ENCODE measurements around the gene SAFB2. TPM values are rescaled to one million over a fixed set of nuclear protein-coding genes. Genes with fewer than 3 reads are reported as not detected.

Gene SAFB2
- 10 to 100 TPM; 13.7 to 19.8 (median 18.4) TPM for total RNA-seq

DNA sequence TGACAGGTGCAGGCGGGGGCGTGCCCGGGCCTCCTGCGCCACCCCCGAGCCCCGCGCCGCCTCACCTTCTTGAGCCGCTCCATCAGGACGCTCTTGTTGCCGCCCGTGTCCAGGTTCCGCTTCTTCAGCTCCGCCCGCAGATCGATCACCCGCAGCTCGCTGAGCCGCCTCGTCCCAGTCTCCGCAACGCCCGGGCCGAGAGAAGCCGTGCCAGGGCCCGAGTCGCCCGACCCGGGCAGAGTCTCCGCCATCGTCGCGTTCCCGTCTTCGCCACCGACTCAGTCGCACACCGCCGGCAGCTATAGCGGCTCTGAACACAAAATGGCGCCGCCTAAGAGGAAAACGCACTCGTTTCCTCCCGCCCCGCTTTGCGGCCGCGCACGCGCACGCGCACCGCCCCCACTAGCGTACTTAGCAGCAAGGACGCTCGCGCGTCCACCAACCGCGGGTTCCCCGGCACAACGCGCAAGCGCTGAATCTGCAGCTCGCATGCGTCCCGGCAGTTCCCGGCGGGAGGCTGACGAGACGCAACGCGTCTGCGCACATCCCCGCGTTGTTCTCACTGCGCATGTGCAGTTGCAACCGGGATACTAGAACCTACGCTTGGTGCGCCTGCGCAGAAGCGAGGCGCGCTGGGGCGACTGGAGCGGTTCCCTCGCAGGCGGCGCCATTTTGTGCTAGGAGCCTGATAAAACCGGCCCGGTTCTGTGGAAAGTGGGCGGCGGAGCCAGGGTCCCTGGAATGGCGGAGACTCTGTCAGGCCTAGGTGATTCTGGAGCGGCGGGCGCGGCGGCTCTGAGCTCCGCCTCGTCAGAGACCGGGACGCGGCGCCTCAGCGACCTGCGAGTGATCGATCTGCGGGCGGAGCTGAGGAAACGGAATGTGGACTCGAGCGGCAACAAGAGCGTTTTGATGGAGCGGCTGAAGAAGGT, at the start of gene SAFB2, which contains the start of gene SAFB:
SAFB2 (minus strand) TSS at position 312 of the 932 bp plus-strand sequence; CDS start at position 251, 61 bp downstream.
SAFB (plus strand) TSS at position 619 of the 932 bp plus-strand sequence; CDS start at position 742, 123 bp downstream.
- Histone ChIP-seq H3K27me3 (no peaks in the 10 kb centered on the region), H3K4me3 (peak within 1 kb of the TSS; percentile 79 to 95 (median 82)), H3K27ac (peak within 1 kb of the TSS; percentile 96 to 98 (median 98)), H3K36me3 (peaks cover 0 to 48% of the 10 kb centered on the region in 2 donors), H3K4me1 (peaks cover 60 to 64% of the 10 kb centered on the region in 2 donors), H3K9me3 (no peaks in the 10 kb centered on the region)
- DNase-seq (peak; percentile 98 to 100), ATAC-seq (peak; percentile 86 to 91)
- intact Hi-C loops (cut with DNase I; ENCODE audit: low total_unique reads), result loop anchor here (1.0 to 10.0 kb wide), 5 partner anchors 58 to 752 kb away; partner anchors contain the start of genes ALKBH7, CATSPERD, DUS3L and LONP1
- in situ Hi-C loops (cut with MboI; ENCODE audit: low sequenced_read_pairs in 4 of 4), result loop anchor here in 2 of 4 donors (10.0 kb wide), 2 partner anchors 52 to 62 kb away; partner anchors contain the start of genes HSD11B1L (in 1 of the 2) and MICOS13 (in 1 of the 2)
- TF ChIP-seq POLR2A (IDR thresholded peaks at IDR 0.05), result peak; percentile 98 to 99
- TF ChIP-seq, protein P1, sequence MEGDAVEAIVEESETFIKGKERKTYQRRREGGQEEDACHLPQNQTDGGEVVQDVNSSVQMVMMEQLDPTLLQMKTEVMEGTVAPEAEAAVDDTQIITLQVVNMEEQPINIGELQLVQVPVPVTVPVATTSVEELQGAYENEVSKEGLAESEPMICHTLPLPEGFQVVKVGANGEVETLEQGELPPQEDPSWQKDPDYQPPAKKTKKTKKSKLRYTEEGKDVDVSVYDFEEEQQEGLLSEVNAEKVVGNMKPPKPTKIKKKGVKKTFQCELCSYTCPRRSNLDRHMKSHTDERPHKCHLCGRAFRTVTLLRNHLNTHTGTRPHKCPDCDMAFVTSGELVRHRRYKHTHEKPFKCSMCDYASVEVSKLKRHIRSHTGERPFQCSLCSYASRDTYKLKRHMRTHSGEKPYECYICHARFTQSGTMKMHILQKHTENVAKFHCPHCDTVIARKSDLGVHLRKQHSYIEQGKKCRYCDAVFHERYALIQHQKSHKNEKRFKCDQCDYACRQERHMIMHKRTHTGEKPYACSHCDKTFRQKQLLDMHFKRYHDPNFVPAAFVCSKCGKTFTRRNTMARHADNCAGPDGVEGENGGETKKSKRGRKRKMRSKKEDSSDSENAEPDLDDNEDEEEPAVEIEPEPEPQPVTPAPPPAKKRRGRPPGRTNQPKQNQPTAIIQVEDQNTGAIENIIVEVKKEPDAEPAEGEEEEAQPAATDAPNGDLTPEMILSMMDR (IDR thresholded peaks at IDR 0.05 in 4 of 5, conservative IDR thresholded peaks at IDR 0.05 in 1 of 5), result no peak

DNA sequence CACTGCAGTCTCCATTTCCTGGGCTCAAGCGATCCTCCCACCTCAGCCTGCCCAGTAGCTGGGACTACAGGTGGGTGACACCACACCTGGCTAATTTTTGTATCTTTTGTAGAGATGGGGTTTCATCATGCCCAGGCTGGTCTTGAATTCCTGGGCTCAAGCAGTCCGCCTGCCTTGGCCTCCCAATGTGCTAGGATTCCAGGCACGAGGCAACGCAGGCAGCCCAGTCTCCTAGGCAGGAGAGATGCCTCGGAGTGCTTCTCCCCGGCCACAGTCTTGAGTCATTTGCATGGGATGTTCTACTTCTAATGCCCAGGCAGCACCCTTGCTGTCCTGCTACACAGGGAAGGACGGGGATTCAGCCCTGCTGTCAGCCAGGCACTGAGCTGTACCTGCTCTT, 49.0 kb upstream of the SAFB2 start:
- Histone ChIP-seq H3K27me3 (no peaks in the 10 kb centered on the region), H3K36me3 (peaks cover 0 to 33% of the 10 kb centered on the region in 2 donors), H3K4me1 (peaks cover 4 to 7% of the 10 kb centered on the region in 2 donors), H3K4me3 (no peak overlapping the region), H3K27ac (no peak overlapping the region), H3K9me3 (no peaks in the 10 kb centered on the region)
- ATAC-seq, result no peak
- TF ChIP-seq, protein P1 (IDR thresholded peaks at IDR 0.05 in 4 of 5, conservative IDR thresholded peaks at IDR 0.05 in 1 of 5), result no peak
- TF ChIP-seq POLR2A (IDR thresholded peaks at IDR 0.05), result no peak
- in situ Hi-C loops (cut with MboI; ENCODE audit: low sequenced_read_pairs in 4 of 4), result loop anchor here in 1 of 4 donors (10.0 kb wide), 1 partner anchor 47 kb away; the partner anchor contains the start of genes SAFB and SAFB2
- no peak for DNase-seq
- intact Hi-C loops (cut with DNase I; ENCODE audit: low total_unique reads), result no loop called here

DNA sequence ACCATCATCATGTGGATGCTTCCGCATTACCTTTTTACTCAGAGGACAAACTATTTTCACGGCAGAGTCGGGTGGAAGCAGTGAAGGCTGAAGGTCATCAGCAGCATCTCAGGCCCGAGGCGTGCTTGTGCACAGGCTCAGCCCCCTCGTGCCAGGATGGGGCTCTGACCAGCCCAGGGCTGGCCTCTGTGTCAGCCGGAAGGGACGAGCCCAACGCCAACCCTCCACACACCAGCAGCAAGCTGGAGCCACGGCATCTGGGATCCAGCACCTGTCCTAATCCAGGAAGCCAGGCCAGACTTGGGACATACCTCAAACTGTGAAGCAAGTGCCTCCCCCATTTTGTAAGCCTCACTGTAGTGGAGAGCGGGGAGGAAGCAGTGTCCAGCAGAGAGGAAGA, 46.6 kb upstream of the SAFB2 start:
- ATAC-seq (no peak), DNase-seq (no peak)
- in situ Hi-C loops (cut with MboI; ENCODE audit: low sequenced_read_pairs in 4 of 4) (no loop called here), intact Hi-C loops (cut with DNase I; ENCODE audit: low total_unique reads) (no loop called here)
- Histone ChIP-seq H3K27ac (no peak overlapping the region), H3K27me3 (no peaks in the 10 kb centered on the region), H3K4me3 (no peak overlapping the region), H3K36me3 (peaks cover 0 to 57% of the 10 kb centered on the region in 2 donors), H3K9me3 (no peaks in the 10 kb centered on the region), H3K4me1 (peaks cover 0 to 7% of the 10 kb centered on the region in 2 donors)
- TF ChIP-seq POLR2A (IDR thresholded peaks at IDR 0.05), result no peak
- TF ChIP-seq, protein P1 (IDR thresholded peaks at IDR 0.05 in 4 of 5, conservative IDR thresholded peaks at IDR 0.05 in 1 of 5), result no peak

DNA sequence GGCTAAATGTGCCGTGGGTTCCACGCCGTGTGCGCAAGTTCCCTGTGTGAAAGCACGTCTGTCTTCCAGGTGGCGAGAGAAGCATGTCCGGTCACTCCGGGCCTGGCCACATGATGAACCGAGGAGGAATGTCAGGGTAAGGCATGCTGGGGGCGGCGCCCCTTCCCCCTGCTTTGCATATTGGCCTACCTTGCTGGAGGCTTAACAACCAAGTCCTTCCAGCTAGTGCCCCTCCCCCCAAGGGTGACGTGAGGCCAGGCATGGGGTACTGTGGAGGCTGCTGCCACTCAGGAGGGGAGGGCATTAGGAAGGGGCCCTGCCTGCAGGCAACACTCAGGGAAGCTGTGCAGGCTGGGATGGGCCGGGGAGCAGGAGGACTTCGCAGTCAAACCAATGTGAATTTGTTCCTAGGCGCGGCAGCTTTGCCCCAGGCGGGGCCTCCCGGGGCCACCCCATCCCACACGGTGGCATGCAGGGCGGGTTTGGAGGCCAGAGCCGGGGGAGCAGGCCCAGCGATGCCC, 45.2 kb upstream of the SAFB2 start:
- Histone ChIP-seq H3K9me3 (no peaks in the 10 kb centered on the region), H3K4me1 (peaks cover 0 to 9% of the 10 kb centered on the region in 2 donors), H3K27me3 (no peaks in the 10 kb centered on the region), H3K4me3 (no peak overlapping the region), H3K27ac (no peak overlapping the region), H3K36me3 (peaks cover 3 to 71% of the 10 kb centered on the region in 2 donors)
- intact Hi-C loops (cut with DNase I; ENCODE audit: low total_unique reads) (no loop called here), in situ Hi-C loops (cut with MboI; ENCODE audit: low sequenced_read_pairs in 4 of 4) (no loop called here)
- ATAC-seq, result no peak
- TF ChIP-seq, protein P1 (IDR thresholded peaks at IDR 0.05 in 4 of 5, conservative IDR thresholded peaks at IDR 0.05 in 1 of 5), result no peak
- TF ChIP-seq POLR2A (IDR thresholded peaks at IDR 0.05), result no peak
- DNase-seq, result no peak
